Neuronal stem cell (in vitro differentiated cells): ENCODE data around the gene NFX1.
"Not testable (repeated sequence)": the region's sequence is repeated elsewhere in the genome, so short reads cannot be mapped to it uniquely, and the experiment has no call there.

Experiments
- DNase-seq: peaks from one replicate; pipeline ENCODE4 v3.0.0-alpha.2; 2013; ENCODE audit warnings: low spot score
- H2AFZ ChIP-seq: one replicate; pipeline ENCODE4 v1.6.1; 2013; ENCODE audit warnings: mild to moderate bottlenecking, low read length, inconsistent platforms
- H2AK5ac ChIP-seq: 2 replicates; pipeline ENCODE4 v1.6.1; 2013; ENCODE audit warnings: low read depth, mild to moderate bottlenecking, inconsistent platforms, low read length, moderate library complexity, mixed read lengths
- H2BK120ac ChIP-seq: 2 replicates; pipeline ENCODE4 v1.6.1; 2013; ENCODE audit warnings: low read depth, mild to moderate bottlenecking, inconsistent platforms, low read length, moderate library complexity, mixed read lengths
- H2BK12ac ChIP-seq: one replicate; pipeline ENCODE4 v1.6.1; 2013; ENCODE audit warnings: low read length, inconsistent platforms
- H2BK15ac ChIP-seq: 2 replicates; pipeline ENCODE4 v1.6.1; 2013; ENCODE audit warnings: mild to moderate bottlenecking, low read length, inconsistent platforms, mixed read lengths
- H2BK5ac ChIP-seq: one replicate; pipeline ENCODE4 v1.6.1; 2013; ENCODE audit warnings: inconsistent platforms, mild to moderate bottlenecking, low read length, moderate library complexity
- H3K14ac ChIP-seq: one replicate; pipeline ENCODE4 v1.6.1; 2013; ENCODE audit warnings: low read length, inconsistent platforms
- H3K18ac ChIP-seq: 2 replicates; pipeline ENCODE4 v1.6.1; 2013; ENCODE audit warnings: low read length, inconsistent platforms
- H3K23ac ChIP-seq: 2 replicates; pipeline ENCODE4 v1.6.1; 2013; ENCODE audit warnings: low read depth, mild to moderate bottlenecking, mixed read lengths, low read length, inconsistent platforms; ENCODE audit not compliant: poor library complexity
- H3K27ac ChIP-seq: replicated peaks from 3 replicates; pipeline ENCODE4 v1.5.1; 2013; ENCODE audit warnings: low read length, inconsistent platforms
- H3K27me3 ChIP-seq, 3 experiments: 2 replicates each; pipeline ENCODE4 v1.6.1; 2013; ENCODE audit warnings: low read length in 3 of 3, mild to moderate bottlenecking in 2 of 3, inconsistent platforms in 1 of 3, low read depth in 1 of 3, mixed read lengths in 1 of 3, moderate library complexity in 1 of 3; ENCODE audit not compliant: control insufficient read depth in 3 of 3, insufficient read depth in 3 of 3
- H3K36me3 ChIP-seq, 2 donors: replicated peaks in 1 of 2; 2 replicates each; pipeline ENCODE4 v1.6.1; 2013; ENCODE audit warnings: low read length in 2 of 2; ENCODE audit not compliant: control insufficient read depth in 2 of 2, insufficient read depth in 2 of 2
- H3K4ac ChIP-seq: 2 replicates; pipeline ENCODE4 v1.6.1; 2013; ENCODE audit warnings: inconsistent platforms, mild to moderate bottlenecking, low read length, moderate library complexity
- H3K4me1 ChIP-seq, 2 donors: 1 replicate in 1 of 2; 2 replicates in 1 of 2; pipeline ENCODE4 v1.6.1; 2013; ENCODE audit warnings: low read length in 2 of 2, low read depth in 1 of 2; ENCODE audit not compliant: control insufficient read depth in 2 of 2, insufficient read depth in 1 of 2
- H3K4me2 ChIP-seq: one replicate; pipeline ENCODE4 v1.6.1; 2013; ENCODE audit warnings: mild to moderate bottlenecking, low read length, inconsistent platforms; ENCODE audit not compliant: insufficient read depth, poor library complexity, severe bottlenecking
- H3K4me3 ChIP-seq, 2 donors: 2 replicates each; pipeline ENCODE4 v1.5.1; 2013; ENCODE audit warnings: low read length in 2 of 2, mild to moderate bottlenecking in 2 of 2, inconsistent platforms in 1 of 2, moderate library complexity in 1 of 2
- H3K79me1 ChIP-seq: one replicate; pipeline ENCODE4 v1.6.1; 2013; ENCODE audit warnings: low read depth, mild to moderate bottlenecking, inconsistent platforms, low read length, moderate library complexity
- H3K9ac ChIP-seq: one replicate; pipeline ENCODE4 v1.6.1; 2013; ENCODE audit warnings: mild to moderate bottlenecking, low read depth, low read length, inconsistent platforms; ENCODE audit not compliant: poor library complexity
- H3K9me3 ChIP-seq, 2 donors: replicated peaks in 1 of 2; 2 replicates each; pipeline versions ENCODE3 to v1.6.1; 2013; ENCODE audit warnings: low read length in 2 of 2, mild to moderate bottlenecking in 2 of 2, inconsistent platforms in 1 of 2, low read depth in 1 of 2, mixed read lengths in 1 of 2, moderate library complexity in 1 of 2; ENCODE audit not compliant: control insufficient read depth in 2 of 2, insufficient read depth in 1 of 2
- H4K8ac ChIP-seq: one replicate; pipeline ENCODE4 v1.6.1; 2013; ENCODE audit warnings: low read depth, mild to moderate bottlenecking, inconsistent platforms, low read length, moderate library complexity
- H4K91ac ChIP-seq: one replicate; pipeline ENCODE4 v1.6.1; 2013; ENCODE audit warnings: low read length, low read depth, mild to moderate bottlenecking, inconsistent platforms; ENCODE audit not compliant: poor library complexity
- WGBS, 2 donors: extraction: QIAGEN DNeasy Blood & Tissue Kit; methylation state at CpG; one replicate each; pipeline ENCODE4 v1.1.7; 2013; ENCODE audit warnings: missing lambda C conversion rate in 2 of 2, mixed read lengths in 1 of 2; ENCODE audit not compliant: insufficient read length in 2 of 2, insufficient replicate concordance in 1 of 2; ENCODE audit errors: extremely low coverage in 2 of 2; 5-methylcytosine and 5-hydroxymethylcytosine counted together

NFX1 gene

DNA sequence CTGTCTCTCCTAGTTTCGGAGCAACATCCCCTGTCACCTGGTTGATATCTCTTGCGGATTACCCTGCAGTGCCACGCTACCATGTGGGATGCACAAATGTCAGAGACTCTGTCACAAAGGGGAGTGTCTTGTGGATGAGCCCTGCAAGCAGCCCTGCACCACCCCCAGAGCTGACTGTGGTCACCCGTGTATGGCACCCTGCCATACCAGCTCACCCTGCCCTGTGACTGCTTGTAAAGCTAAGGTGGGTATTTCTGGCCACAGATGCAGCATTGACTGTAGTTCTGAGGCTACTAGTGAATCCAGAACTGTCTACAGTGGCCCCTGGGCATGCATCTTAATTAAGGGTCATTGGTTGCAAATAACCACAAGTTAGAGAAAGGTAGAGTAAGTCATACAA is 61.2 kb downstream of the NFX1 start:
- Histone ChIP-seq H3K23ac (no peak overlapping the region), H2AK5ac (no peak overlapping the region), H3K27ac (no peak overlapping the region), H3K27me3 (no peaks in the 10 kb centered on the region), H3K4me2 (no peak overlapping the region), H2BK15ac (no peak overlapping the region), H4K91ac (no peak overlapping the region), H2BK120ac (no peak overlapping the region), H3K36me3 (peaks cover 9 to 70% of the 10 kb centered on the region in 2 donors), H3K14ac (peak overlapping the region; percentile 21), H2BK5ac (no peak overlapping the region), H3K4me3 (no peak overlapping the region), H3K4ac (peak overlapping the region; percentile 76), H2BK12ac (no peak overlapping the region), H3K9ac (no peak overlapping the region), H3K79me1 (no peaks in the 10 kb centered on the region), H4K8ac (no peak overlapping the region), H2AFZ (no peak overlapping the region), H3K9me3 (peaks cover 0 to 4% of the 10 kb centered on the region in 2 donors), H3K4me1 (no peaks in the 10 kb centered on the region), H3K18ac (no peak overlapping the region)
- no CpG with 5 or more reads among the region's 4 CpGs for WGBS, 2 donors
- DNase-seq = no peak

GRCh38 chr9:33354651-33355211 is 64.4 kb downstream of the NFX1 start:
- Histone ChIP-seq H2BK15ac (no peak overlapping the region), H3K79me1 (no peaks in the 10 kb centered on the region), H3K9me3 (no peaks in the 10 kb centered on the region), H3K4me1 (no peaks in the 10 kb centered on the region), H2BK5ac (no peak overlapping the region), H2BK12ac (no peak overlapping the region), H3K14ac (no peak overlapping the region), H4K91ac (no peak overlapping the region), H2AK5ac (no peak overlapping the region), H3K27ac (no peak overlapping the region), H3K36me3 (peaks cover 0 to 46% of the 10 kb centered on the region in 2 donors), H3K23ac (no peak overlapping the region), H2BK120ac (no peak overlapping the region), H3K4ac (no peak overlapping the region), H3K18ac (no peak overlapping the region), H4K8ac (no peak overlapping the region), H3K4me3 (no peak overlapping the region), H3K27me3 (no peaks in the 10 kb centered on the region), H2AFZ (no peak overlapping the region), H3K9ac (no peak overlapping the region), H3K4me2 (no peak overlapping the region)
- WGBS, 2 donors = no CpG with 5 or more reads among the region's 5 CpGs
- no peak for DNase-seq

DNA sequence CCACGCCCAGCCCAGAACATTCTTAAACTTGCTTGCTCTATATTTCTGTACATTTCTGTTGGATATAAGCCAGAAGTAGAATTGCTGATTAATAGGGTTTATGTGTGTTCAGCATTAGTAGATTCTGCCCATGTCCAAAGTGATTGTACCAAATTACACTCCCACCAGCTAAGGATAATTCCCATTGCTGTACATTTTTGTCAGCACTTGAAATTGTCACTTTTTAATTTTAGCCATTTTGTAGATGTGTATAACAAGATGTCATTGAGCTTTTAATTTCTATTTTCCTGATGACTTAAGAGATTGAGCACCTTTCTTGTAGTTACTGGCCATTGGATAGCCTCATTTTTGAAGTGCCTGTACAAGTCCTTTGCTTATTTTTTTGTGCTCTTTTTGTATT is 65.6 kb downstream of the NFX1 start:
- H4K8ac ChIP-seq = no peak overlapping the region
- H3K14ac ChIP-seq = no peak overlapping the region
- H3K4me2 ChIP-seq = no peak overlapping the region
- H3K23ac ChIP-seq = no peak overlapping the region
- H2BK15ac ChIP-seq = no peak overlapping the region
- no peak overlapping the region for H2AK5ac ChIP-seq
- no peak overlapping the region for H3K18ac ChIP-seq
- H2AFZ ChIP-seq = no peak overlapping the region
- no peak overlapping the region for H2BK120ac ChIP-seq
- no peak overlapping the region for H3K27ac ChIP-seq
- no peaks in the 10 kb centered on the region for H3K4me1 ChIP-seq
- no peak overlapping the region for H4K91ac ChIP-seq
- WGBS, 2 donors = no CpG with 5 or more reads among the region's 1 CpG
- DNase-seq = no peak
- H3K27me3 ChIP-seq = no peaks in the 10 kb centered on the region
- no peaks in the 10 kb centered on the region for H3K9me3 ChIP-seq
- H3K9ac ChIP-seq = no peak overlapping the region
- no peaks in the 10 kb centered on the region for H3K79me1 ChIP-seq
- no peak overlapping the region for H2BK5ac ChIP-seq
- peaks cover 0 to 49% of the 10 kb centered on the region in 2 donors for H3K36me3 ChIP-seq
- no peak overlapping the region for H2BK12ac ChIP-seq
- H3K4ac ChIP-seq = no peak overlapping the region
- no peak overlapping the region for H3K4me3 ChIP-seq

- H4K8ac ChIP-seq, H2AFZ ChIP-seq: not testable (repeated sequence)
These were observed 68.3 kb downstream of the NFX1 start for GRCh38 chr9:33358641-33359040.

More at GRCh38 chr9:33358641-33359040, 68.3 kb downstream of the NFX1 start:
- H3K27ac ChIP-seq, H2BK5ac ChIP-seq, H3K9me3 ChIP-seq, H2AK5ac ChIP-seq, H3K4me2 ChIP-seq, H2BK15ac ChIP-seq, H3K4me3 ChIP-seq, H2BK12ac ChIP-seq, H3K4ac ChIP-seq, H3K79me1 ChIP-seq, H3K4me1 ChIP-seq, DNase-seq, H3K27me3 ChIP-seq, H3K14ac ChIP-seq, H2BK120ac ChIP-seq, H3K23ac ChIP-seq, H4K91ac ChIP-seq, H3K9ac ChIP-seq, H3K18ac ChIP-seq: not testable (repeated sequence)
- H3K36me3 ChIP-seq = peaks cover 0 to 43% of the 10 kb centered on the region in 2 donors
- no CpG with 5 or more reads among the region's 3 CpGs for WGBS, 2 donors
